Measurements from ENCODE around the gene PLPP3.
"Not testable (repeated sequence)": the region's sequence is repeated elsewhere in the genome, so short reads cannot be mapped to it uniquely, and the experiment has no call there.

The PLPP3 gene

DNA sequence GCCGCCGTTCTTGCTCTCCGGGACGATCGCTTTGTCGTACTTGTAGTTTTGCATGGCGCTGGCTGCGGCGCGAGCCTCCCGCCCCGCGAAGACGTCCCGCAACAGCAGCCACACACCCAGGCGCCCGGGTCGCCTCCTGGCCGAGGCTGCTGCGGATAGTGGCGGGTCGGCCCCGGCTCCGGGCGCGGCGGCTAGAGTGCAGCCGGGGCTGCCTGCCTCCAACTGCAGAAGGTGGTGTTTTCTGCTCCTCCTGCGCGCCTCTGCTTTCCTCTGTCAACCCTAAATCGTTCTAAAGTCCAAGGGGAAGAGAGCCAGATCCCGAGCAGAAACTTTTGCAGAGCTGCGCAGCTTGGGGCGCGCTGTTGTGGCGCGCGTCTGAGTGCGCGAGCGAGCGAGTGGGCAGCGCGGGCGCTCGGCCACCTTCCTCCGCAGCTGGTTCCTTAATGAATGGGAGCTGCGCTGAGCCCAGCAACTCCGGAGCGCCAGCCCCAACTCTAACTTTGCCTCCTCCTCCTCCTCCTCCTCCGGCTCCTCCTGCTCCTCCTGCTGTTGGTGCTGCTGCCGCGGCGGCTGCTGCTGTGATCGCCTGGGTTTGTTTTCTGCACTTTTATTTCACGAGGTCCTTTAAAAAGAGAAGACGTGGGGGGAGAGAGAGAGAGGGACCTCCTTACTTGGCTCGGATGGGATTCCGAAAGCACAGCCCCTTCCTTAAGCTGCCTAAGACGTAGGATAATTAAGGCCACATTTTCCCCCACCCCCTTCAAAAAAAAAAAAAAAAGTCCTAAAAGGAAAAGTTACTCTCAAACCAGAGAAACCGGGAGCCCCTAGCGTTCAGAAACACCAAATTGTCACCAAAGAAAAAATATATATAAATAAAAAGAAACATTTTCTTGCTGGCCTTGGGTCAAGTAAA, at the start of gene PLPP3:
Gene PLPP3 (minus strand): TSS at position 601 of the 913 bp plus-strand sequence. CDS start 547 bp downstream, at position 54.
- no peak for DNase-seq

GRCh38 chr1:56627636-56628039, 48.3 kb upstream of the PLPP3 start:
- DNase-seq, result no peak

DNA sequence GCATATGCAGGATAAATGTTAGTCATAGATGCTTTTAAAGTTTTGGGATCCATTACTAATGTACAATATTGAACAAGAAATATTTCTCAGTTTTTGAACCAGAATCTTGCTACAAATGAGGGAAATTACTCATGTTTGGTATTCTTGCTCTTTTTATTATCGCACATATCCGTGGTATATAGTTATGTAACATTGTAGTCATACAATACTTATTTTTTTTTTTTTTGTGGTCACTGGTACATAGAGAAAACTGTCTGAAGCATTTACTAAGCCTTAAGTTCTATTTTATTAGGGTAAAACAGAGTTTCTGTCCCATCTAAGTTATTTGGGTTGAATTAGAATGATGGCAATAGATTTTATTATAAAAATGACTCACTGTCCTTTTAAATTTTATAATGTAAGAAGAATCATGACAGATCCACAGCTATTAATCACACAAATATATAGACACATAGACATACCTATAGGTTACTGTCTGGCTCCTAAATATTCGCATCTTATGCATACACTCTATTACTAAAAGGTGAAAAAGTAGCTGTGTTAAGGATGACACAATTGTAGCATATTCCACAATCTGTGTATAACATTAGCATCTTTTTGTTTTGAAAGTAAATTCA, 47.8 kb upstream of the PLPP3 start:
- no peak for DNase-seq

- DNase-seq, result no peak
Measured at GRCh38 chr1:56626546-56626945, 47.2 kb upstream of the PLPP3 start.

DNA sequence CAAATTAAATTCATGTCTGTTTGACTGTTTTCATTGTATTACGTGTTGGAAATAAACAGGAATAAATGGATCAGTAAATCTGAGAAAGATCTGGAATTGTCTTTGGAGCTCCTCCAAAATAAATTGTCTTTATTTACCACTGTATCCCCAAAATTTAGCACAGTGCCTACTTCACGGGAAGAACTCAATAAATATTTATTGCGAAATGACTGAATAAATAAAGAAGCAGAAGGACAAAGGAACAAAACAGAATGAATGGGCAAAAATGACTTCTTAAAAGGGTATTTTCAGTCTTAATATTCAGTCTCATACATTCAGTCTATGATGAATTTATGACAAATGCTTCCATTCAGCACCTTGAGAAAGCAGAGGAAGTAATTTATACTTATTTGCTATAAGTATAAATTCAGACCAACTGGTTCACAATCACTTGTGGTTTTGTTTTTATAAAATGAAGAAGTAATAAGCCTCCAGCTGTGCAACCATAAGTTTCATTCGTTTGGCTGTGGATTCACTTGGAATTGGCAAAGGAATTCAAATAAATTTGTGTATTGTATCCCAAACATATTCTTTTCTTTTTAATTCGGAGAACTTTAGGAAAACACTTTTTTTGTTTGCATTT, 46.6 kb upstream of the PLPP3 start:
- no peak for DNase-seq

DNA sequence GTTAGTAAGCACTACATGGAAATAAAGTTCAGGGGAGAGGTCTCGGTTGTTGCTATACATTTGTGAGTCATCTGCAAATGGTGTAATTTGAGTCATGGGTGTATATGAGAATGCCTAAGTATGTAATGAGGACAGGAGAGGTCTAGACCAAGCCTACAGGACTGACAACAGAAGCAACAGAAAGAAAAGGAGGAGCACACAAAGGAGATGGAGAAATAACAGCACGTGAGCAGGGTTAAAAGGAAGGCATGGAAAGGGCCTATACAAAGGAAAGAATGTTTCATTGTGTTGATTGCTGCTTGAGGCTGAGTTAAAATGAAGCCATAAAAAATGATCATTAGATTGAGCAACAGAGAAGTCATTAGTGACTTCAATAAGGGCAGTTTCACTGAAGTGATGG, 37.8 kb upstream of the PLPP3 start:
- DNase-seq, result no peak

DNA sequence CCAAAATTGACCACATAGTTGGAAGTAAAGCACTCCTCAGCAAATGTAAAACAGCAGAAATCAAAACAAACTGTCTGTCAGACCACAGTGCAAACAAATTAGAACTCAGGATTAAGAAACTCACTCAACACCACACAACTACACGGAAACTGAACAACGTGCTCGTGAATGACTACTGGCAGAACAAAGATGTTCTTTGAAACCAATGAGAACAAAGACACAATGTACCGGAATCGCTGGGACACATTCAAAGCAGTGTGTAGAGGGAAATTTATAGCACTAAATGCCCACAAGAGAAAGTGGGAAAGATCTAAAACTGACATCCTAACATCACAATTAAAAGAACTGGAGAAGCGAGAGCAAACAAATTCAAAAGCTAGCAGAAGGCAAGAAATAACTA, 31.4 kb upstream of the PLPP3 start:
- not testable (repeated sequence) for DNase-seq

DNA sequence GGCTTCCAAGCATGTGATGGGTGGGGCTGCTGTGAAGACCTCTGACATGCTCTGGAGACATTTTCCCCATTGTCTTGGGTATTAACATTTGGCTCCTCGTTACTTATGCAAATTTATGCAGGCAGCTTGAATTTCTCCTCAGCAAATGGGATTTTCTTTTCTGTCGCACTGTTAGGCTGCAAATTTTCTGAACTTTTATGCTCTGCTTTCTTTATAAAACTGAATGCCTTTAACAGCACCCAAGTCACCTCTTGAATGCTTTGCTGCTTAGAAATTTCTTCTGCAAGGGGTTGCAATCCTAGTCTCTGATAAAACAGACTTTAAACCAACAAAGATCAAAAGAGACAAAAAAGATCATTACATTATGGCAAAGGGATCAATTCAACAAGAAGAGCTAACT, 30.7 kb upstream of the PLPP3 start:
- DNase-seq, result not testable (repeated sequence)

DNA sequence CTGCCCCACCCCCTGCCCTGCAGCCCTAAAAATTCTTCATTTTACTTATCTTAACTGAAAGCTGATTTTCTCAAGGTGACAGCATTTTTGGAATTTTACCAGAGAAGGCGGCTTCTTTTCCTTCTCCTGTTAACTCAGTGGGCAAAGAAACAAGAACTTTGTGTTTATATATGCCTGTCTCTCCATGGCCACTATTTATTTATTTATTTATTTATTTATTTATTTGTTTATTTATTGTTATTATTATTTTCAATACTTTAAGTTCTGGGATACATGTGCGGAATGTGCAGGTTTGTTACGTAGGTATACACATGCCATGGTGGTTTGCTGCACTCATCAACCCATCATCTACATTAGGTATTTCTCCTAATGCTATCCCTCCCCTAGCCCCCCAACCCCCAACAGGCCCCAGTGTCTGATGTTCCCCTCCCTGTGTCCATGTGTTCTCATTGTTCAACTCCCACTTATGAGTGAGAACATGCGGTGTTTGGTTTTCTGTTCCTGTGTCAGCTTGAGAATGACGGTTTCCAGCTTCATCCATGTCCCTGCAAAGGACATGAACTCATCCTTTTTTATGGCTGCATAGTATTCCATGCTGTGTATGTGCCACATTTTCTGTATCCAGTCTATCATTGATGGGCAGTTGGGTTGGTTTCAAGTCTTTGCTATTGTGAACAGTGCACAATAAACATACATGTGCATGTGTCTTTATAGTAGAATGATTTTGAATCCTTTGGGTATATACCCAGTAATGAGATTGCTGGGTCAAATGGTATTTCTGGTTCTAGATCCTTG, 16.2 kb upstream of the PLPP3 start:
- DNase-seq, result not testable (repeated sequence)

DNA sequence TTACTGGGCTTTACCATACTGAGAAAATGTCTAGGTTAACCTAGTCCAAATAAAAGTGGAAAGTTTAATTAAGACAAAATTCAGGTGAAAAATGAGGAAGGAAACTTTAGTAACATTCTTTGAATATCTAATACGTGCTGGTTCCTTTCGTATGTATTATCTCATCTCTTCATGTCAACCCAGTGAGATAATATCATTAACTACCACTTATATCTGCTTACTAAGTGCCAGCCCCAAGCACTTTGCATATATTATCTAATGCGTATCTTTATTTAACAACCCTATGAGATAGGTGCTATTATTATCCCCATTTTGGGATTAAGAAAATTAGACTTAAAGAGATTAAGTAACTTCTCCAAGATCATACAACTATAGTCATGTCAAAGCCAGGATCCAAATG, 12.5 kb upstream of the PLPP3 start:
- DNase-seq, result no peak

- DNase-seq, result no peak
Measured at GRCh38 chr1:56590520-56591011, 11.2 kb upstream of the PLPP3 start.

- DNase-seq, result no peak
Measured at GRCh38 chr1:56589369-56589768, 10.0 kb upstream of the PLPP3 start.

- DNase-seq, result no peak
Measured at GRCh38 chr1:56586502-56586901, 7.1 kb upstream of the PLPP3 start.

GRCh38 chr1:56585985-56586384, 6.6 kb upstream of the PLPP3 start:
- no peak for DNase-seq

- no peak for DNase-seq
Measured at GRCh38 chr1:56584910-56585528, 5.7 kb upstream of the PLPP3 start.

DNA sequence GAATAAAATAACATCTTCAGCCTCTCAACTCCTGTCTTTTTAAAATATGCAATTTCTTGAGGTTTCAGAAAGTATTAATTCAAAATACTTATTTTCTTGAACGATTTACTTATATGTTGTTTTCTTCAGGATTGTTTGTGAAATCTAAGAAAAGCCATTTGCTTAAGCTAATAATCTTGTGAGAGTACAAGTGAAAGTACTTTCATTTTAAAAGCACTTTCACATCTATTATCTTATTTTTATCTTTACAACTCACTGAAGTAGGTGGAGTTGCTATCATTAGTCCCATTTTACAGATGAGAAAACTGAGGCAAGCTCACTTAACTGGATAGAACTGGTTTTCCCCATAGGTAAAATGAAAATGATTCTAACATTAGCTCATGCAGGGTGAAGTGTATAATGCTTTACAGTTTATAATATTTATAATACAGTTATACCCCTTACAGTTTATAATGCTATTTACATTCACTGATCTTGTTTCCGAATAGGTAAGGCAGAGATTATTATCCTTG, 4.7 kb upstream of the PLPP3 start:
- DNase-seq, result no peak

- DNase-seq, result no peak
Measured at GRCh38 chr1:56580771-56581170, 1.4 kb upstream of the PLPP3 start.

DNA sequence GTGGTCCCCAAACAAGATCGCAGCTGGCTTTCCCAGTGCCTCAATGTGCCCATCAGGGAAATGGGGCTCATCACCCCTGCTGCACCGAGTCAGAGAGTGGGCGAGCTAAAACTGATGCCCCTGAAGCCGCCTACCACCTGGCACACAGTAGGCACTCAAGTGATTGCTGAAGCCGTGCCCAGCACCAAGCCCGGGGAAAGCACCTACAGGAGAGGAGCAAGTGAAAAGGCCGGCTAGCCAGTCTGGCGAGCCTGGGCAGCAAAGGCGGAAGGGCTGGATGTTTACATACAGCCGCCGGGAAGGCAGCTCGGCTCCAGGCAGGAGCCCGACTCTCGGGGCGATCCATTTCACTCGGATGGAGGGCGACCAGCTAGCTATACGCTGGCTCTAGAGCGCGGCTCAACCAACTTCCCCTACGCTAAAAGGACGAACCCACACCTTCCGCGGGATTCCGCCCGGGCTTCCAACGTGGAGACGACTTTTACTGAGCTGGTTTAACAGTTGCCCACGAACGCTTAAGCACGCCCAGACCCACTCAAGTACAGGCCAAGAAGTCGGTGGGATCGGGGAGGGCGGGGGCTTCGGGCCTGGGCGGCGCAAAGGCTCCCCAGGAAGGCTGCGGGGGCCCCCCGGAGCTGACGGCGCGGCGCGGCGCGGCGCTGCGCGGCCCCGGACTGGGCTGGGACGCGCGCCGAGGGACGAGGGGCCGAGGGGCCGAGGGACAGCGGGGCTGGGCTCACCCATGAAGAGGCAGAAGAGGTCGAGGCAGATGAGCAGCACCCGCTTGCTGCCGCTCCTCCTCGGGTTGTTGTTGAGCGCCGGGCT, 1.0 kb downstream of the PLPP3 start:
- no peak for DNase-seq

- no peak for DNase-seq
Measured at GRCh38 chr1:56577406-56578137, 1.8 kb downstream of the PLPP3 start.

- DNase-seq, result no peak
Measured at GRCh38 chr1:56576880-56577405, 2.4 kb downstream of the PLPP3 start.

Data from CD4-positive, alpha-beta T cell treated with Interleukin-6 for 4 hours (primary cell).